PFSK-1 (cell line): Measurements from ENCODE around the gene ERC2.

Experiments
- FOXP2 ChIP-seq: optimal IDR thresholded peaks from 2 replicates; pipeline ENCODE3; 2011; ENCODE audit warnings: borderline replicate concordance, control low read depth, inconsistent platforms; ENCODE audit not compliant: insufficient read depth; ENCODE audit errors: extremely low read length, extremely low read depth
- POLR2AphosphoS5 ChIP-seq: IDR thresholded peaks from 2 replicates; pipeline ENCODE4 v1.6.1; 2012; ENCODE audit warnings: low read depth, mild to moderate bottlenecking, control low read depth, low read length, moderate library complexity
- SIN3A ChIP-seq: IDR thresholded peaks from 2 replicates; pipeline ENCODE4 v1.6.1; 2012; ENCODE audit warnings: mild to moderate bottlenecking, low read length, moderate library complexity, borderline replicate concordance; ENCODE audit not compliant: insufficient read depth
- TAF1 ChIP-seq: IDR thresholded peaks from 2 replicates; pipeline ENCODE4 v1.6.1; 2012; ENCODE audit warnings: low read length, control low read depth, borderline replicate concordance; ENCODE audit not compliant: insufficient read depth
- TF ChIP-seq, protein P1 (sequence below), 2 experiments: IDR thresholded peaks; 2 replicates each; pipeline versions ENCODE4 v1.6.1 to v1.8.0; 2011 to 2012; ENCODE audit warnings: low read depth in 2 of 2, low read length in 2 of 2, control low read depth in 1 of 2, inconsistent platforms in 1 of 2, mild to moderate bottlenecking in 1 of 2, moderate library complexity in 1 of 2; ENCODE audit not compliant: insufficient read depth in 1 of 2

Gene ERC2

DNA sequence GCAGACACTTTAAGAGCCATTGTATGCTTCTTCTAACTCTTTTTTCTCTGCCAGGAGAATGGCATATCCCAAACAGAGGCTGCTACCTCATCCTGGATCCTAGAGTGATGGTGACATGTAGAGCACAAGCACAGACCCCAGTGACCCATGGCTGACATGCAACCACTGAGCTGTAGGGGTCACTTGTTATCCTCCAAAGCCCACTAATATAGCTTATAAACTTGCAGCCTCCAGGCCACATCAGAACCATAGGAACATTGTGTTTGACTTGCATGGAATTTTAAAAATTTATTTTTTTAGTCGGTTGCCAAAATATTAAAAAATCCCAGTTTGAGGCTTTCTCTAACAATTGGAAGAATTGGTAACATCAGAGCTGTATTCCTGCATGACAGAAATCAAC is 698.2 kb downstream of the ERC2 start:
- TF ChIP-seq FOXP2 (no peak), POLR2AphosphoS5 (no peak), SIN3A (no peak), TAF1 (no peak)
- TF ChIP-seq, protein P1, sequence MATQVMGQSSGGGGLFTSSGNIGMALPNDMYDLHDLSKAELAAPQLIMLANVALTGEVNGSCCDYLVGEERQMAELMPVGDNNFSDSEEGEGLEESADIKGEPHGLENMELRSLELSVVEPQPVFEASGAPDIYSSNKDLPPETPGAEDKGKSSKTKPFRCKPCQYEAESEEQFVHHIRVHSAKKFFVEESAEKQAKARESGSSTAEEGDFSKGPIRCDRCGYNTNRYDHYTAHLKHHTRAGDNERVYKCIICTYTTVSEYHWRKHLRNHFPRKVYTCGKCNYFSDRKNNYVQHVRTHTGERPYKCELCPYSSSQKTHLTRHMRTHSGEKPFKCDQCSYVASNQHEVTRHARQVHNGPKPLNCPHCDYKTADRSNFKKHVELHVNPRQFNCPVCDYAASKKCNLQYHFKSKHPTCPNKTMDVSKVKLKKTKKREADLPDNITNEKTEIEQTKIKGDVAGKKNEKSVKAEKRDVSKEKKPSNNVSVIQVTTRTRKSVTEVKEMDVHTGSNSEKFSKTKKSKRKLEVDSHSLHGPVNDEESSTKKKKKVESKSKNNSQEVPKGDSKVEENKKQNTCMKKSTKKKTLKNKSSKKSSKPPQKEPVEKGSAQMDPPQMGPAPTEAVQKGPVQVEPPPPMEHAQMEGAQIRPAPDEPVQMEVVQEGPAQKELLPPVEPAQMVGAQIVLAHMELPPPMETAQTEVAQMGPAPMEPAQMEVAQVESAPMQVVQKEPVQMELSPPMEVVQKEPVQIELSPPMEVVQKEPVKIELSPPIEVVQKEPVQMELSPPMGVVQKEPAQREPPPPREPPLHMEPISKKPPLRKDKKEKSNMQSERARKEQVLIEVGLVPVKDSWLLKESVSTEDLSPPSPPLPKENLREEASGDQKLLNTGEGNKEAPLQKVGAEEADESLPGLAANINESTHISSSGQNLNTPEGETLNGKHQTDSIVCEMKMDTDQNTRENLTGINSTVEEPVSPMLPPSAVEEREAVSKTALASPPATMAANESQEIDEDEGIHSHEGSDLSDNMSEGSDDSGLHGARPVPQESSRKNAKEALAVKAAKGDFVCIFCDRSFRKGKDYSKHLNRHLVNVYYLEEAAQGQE (IDR thresholded peaks at IDR 0.05; ENCODE audit: insufficient read depth in 1 of 2, low read depth in 2 of 2, low read length in 2 of 2): no peak

DNA sequence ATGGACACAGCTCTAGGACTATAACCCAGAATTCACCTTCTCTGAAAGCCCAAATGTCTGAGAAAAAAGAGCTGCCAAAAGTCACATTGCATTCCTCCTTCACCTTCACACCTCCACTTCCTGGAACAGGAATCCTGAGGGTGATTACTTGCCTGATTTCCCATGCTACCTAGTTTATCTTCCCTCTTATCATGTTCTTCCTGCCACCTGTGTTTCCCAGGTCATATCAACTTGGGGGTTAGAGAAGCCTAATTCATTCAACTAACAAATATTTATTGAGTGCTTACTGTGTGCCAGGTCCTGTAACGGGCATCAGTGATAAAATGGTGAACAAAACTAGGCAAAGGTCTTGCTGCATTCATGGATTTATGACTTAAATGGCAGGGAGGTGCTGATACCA is 701.5 kb downstream of the ERC2 start:
- TF ChIP-seq TAF1 (no peak), FOXP2 (no peak), SIN3A (no peak), POLR2AphosphoS5 (no peak)
- TF ChIP-seq, protein P1 (IDR thresholded peaks at IDR 0.05; ENCODE audit: insufficient read depth in 1 of 2, low read depth in 2 of 2, low read length in 2 of 2): no peak

DNA sequence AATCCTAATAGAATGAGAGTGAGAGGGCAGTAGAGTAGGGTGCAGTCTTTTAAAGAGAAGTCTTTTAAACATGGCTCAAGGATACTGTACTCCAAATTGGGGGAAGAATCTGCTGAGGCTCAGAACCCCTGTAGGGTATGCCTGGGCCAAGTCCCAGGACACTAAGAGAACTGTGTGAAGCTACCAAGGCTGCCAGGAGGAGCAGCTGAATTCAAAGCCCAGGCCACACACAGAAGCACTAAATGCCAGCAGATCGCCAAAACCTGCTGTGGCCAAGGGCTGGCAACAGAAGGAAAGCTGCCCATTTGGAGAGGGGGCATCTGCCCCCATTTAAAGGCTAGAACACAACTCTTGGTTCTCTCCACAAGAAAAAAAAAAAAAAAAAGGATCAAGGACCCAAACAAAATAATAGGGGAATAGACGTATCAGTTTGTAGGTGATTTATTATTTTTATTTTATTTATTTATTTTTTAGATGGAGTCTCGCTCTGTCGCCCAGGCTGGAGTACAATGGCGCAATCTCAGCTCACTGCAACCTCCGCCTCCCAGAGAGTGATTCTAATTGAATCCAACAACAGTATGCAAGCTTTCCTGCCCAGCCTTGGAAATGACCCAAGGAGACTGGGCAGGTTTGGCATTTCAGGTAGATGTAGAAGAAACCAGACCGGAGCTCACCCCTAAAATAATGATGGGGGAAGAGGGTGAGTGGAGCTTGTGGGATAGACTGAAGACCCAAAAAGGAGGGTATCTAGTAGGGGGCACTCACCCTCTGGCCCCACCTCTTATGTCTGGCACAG is 702.2 kb downstream of the ERC2 start:
- TF ChIP-seq SIN3A: no peak

DNA sequence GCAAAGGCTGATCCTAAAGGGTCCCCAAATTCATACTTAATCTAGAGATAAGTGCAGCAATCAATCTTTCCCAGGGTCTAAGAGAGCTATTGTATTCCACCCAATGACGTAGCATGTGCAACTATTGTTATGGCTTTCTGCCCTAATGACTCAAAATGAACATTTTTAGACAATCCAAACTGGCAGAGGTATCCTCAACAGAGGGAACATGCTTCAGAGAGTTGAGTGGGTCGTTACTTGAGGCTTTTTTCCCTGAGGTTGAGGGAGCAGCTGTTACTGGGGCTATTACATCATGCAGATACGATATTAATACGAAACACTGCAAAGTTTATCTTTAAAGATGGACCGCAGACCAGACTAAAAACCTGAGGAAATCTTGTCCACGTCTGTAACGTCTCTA is 702.9 kb downstream of the ERC2 start:
- TF ChIP-seq, protein P1 (IDR thresholded peaks at IDR 0.05; ENCODE audit: insufficient read depth in 1 of 2, low read depth in 2 of 2, low read length in 2 of 2): no peak
- TF ChIP-seq FOXP2: no peak
- no peak for TF ChIP-seq SIN3A
- TF ChIP-seq TAF1: no peak
- TF ChIP-seq POLR2AphosphoS5: no peak

DNA sequence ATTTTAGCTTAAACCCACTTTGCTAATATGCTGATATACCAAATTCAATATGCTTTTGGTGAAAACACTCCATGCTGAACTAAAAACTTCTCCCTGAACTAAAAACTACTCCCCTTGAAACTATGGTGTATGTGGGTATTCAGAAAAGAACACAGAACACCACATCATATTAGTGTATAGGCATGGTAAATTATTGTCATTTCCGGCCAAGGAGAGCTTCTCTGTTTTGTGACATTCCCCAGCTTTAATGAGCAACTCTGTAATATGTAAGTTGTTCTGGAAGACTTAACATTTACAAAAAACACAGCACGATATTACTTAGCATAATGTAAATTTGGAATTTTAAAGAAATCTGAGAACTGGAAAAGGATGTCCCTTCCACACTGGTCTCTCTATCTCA is 711.3 kb downstream of the ERC2 start:
- no peak for TF ChIP-seq SIN3A
- no peak for TF ChIP-seq FOXP2
- no peak for TF ChIP-seq POLR2AphosphoS5
- TF ChIP-seq, protein P1 (IDR thresholded peaks at IDR 0.05; ENCODE audit: insufficient read depth in 1 of 2, low read depth in 2 of 2, low read length in 2 of 2): no peak
- no peak for TF ChIP-seq TAF1
